Tibial nerve (tissue), 3 donors: ENCODE results near the gene PLPPR2.

ENCODE experiments used
- CTCF ChIP-seq, 5 experiments: fragments of 200-600 bp in 3 of 5; fragments of 450-650 bp in 2 of 5; sonication (generic) in 3 of 5; IDR thresholded peaks; one replicate each; pipeline ENCODE4 v1.5.1; 2016 to 2019; ENCODE audit warnings: antibody characterized with exemption in 5 of 5, mild to moderate bottlenecking in 3 of 5, moderate library complexity in 2 of 5
- POLR2A ChIP-seq, 2 donors: fragments of 450-650 bp; IDR thresholded peaks; one replicate each; pipeline ENCODE4 v1.6.1; 2017; ENCODE audit warnings: antibody characterized with exemption in 2 of 2, mild to moderate bottlenecking in 2 of 2, moderate library complexity in 2 of 2

- TF ChIP-seq CTCF (IDR thresholded peaks at IDR 0.05) (no peak), POLR2A (IDR thresholded peaks at IDR 0.05) (no peak)
Measured at GRCh38 chr19:11379857-11380350, 24.7 kb downstream of the PLPPR2 start.
